ENCODE results near the gene RTP4.
"Not testable (repeated sequence)": the region's sequence is repeated elsewhere in the genome, so short reads cannot be mapped to it uniquely, and the experiment has no call there.

Gene RTP4

DNA sequence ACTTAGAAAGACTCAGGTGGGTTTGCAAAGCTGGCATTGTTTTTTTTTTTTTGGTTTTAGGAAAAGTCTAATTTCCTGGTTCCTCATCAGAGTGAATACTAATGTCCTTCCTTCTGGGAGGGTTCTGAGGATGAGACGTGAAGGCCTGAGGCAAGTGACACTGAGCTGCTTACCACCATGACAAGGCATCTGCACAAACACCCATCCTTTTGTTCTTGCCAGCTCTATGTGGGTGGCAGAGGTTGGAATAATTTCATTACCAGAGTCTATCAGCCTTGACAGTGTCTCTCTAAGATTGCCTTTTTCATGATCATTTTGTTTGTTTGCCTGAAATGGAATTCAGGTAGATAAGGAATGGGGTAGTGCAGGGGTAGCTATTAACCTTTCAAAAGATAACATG lies 17.1 kb downstream of the RTP4 start:
- TF ChIP-seq, protein P1, sequence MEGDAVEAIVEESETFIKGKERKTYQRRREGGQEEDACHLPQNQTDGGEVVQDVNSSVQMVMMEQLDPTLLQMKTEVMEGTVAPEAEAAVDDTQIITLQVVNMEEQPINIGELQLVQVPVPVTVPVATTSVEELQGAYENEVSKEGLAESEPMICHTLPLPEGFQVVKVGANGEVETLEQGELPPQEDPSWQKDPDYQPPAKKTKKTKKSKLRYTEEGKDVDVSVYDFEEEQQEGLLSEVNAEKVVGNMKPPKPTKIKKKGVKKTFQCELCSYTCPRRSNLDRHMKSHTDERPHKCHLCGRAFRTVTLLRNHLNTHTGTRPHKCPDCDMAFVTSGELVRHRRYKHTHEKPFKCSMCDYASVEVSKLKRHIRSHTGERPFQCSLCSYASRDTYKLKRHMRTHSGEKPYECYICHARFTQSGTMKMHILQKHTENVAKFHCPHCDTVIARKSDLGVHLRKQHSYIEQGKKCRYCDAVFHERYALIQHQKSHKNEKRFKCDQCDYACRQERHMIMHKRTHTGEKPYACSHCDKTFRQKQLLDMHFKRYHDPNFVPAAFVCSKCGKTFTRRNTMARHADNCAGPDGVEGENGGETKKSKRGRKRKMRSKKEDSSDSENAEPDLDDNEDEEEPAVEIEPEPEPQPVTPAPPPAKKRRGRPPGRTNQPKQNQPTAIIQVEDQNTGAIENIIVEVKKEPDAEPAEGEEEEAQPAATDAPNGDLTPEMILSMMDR (conservative IDR thresholded peaks at IDR 0.05; ENCODE audit: low read depth, low read length) = no peak
- no peak overlapping the region for H3K4me3 ChIP-seq (ENCODE audit: low read length)
- DNase-seq (ENCODE audit: low read depth) = no peak

DNA sequence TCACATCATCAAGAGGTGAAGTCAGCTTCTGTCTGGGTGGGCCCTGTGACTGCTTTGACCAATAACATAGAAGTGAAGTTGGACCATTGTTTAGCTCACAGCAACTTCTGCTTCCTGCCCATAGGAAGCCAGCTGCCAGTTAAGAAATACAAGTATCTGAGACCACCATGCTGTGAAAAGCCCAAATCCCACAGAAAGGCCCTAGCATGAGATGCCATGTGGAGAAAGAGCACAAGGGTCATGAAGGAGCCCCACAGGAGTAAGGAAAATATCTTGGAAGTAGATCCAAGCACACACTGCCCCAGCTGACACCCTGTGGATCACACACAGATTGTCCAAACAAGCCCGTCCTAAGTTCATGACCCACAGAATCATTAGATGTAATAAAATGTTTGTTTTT lies 28.5 kb downstream of the RTP4 start:
- H3K4me3 ChIP-seq (ENCODE audit: low read length) = no peak overlapping the region
- no peak for DNase-seq (ENCODE audit: low read depth)
- TF ChIP-seq, protein P1 (conservative IDR thresholded peaks at IDR 0.05; ENCODE audit: low read depth, low read length) = no peak

DNA sequence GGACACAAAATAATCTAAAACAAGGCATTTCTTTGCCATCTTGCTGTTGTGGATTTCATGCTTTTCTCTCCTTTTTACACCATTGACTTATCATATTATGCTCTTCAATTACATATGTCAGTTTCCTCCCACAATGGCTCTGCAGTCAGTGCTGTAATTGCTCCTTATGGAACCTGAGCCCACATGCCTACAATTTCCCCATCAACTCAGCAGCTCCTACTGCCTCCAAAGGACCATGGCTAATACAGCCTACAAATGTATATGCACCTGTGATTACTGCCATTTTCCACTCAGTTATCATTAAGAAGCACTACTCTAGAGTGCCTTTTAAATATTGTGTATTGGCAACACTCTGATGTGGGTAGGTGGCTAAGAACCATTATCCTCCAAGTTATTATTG lies 30.8 kb downstream of the RTP4 start:
- DNase-seq (ENCODE audit: low read depth) = no peak
- TF ChIP-seq, protein P1 (conservative IDR thresholded peaks at IDR 0.05; ENCODE audit: low read depth, low read length) = no peak
- H3K4me3 ChIP-seq (ENCODE audit: low read length) = no peak overlapping the region

DNA sequence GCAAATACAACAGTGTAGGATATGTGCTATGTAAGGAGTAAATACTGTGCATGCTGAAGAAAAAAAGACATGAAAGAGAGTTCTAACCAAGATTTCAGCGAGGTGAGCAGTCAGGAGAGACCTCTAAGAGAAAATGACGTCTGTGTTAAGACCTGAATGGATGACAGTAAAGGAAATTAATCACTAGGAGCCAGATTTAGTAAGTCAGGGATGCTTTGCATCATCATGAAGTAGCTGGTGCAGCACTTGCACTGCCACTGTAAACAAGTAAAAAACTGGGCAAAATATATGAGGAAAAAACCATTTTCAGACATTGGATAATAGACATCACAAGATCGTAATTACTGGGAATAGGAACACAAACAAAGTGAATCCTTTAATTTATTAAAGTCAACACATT lies 32.6 kb downstream of the RTP4 start:
- H3K4me3 ChIP-seq (ENCODE audit: low read length) = no peak overlapping the region

DNA sequence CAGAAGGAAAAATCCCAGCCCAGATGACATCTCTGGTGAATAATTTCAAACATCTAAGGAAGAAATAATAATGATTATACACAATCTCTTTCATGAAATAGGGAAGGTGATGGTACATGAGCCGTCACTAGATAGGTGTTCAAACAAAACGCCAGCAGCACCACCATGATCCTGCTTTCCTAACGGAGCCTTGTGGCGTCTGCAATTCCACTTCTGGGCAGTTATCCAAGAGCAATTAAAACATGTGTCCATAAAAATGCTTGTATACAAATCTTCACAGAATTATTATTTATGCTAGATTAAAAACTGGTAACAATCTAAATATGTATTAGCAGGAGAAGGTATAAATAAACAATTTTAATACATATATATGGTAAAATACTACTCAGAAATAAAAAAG lies 33.7 kb downstream of the RTP4 start:
- H3K4me3 ChIP-seq (ENCODE audit: low read length) = no peak overlapping the region
- no peak for DNase-seq (ENCODE audit: low read depth)
- TF ChIP-seq, protein P1 (conservative IDR thresholded peaks at IDR 0.05; ENCODE audit: low read depth, low read length) = no peak

More for the DNA sequence above, 32.6 kb downstream of the RTP4 start:
- no peak for DNase-seq (ENCODE audit: low read depth)
- TF ChIP-seq, protein P1 (conservative IDR thresholded peaks at IDR 0.05; ENCODE audit: low read depth, low read length) = no peak

DNA sequence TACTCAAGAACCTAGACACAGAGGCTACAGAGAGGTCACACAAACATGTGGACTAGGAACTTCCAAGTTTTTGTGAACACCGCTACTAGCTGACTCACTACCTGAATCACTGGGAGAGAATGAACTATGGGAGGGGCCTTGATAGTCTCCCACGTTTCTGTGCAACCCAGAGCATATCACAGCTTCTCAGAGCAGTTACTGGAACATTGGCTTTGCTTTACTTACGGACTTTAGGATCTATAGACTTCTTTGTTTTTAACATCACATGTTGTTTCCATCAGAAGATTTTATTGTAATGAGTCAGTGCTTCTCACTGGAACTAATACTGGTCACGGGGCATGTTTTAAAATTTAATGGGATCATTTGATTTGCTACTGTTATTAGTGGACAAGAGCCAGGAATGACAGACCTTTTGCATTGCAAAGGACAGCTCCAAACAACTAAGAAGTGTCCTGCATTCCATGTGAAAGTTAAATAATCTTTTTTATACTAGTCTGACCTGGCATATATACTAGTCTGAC lies 35.6 kb downstream of the RTP4 start:
- no peak overlapping the region for H3K4me3 ChIP-seq (ENCODE audit: low read length)
- peak; percentile 100 for DNase-seq (ENCODE audit: low read depth)
- TF ChIP-seq, protein P1 (conservative IDR thresholded peaks at IDR 0.05; ENCODE audit: low read depth, low read length) = no peak

DNA sequence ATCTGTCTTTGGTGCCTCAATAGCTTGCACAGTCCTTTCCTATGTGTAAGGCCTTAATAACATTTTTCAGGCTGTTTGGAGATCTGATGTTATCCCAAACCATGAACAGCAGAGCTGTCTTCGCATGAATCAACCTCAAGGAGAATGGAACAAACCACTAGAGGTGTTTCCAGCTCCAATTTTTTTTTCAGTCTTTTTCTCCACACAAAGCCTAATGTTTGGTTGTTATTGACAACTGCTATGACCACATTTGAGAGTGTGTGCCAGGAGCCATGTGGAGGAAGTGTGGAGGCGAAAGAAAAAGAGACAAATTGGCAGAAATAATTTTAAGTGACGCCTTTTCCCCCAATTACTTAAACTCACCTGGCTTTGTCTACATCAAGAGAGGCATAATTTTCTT lies 38.7 kb downstream of the RTP4 start:
- TF ChIP-seq, protein P1 (conservative IDR thresholded peaks at IDR 0.05; ENCODE audit: low read depth, low read length) = no peak
- no peak for DNase-seq (ENCODE audit: low read depth)
- no peak overlapping the region for H3K4me3 ChIP-seq (ENCODE audit: low read length)

DNA sequence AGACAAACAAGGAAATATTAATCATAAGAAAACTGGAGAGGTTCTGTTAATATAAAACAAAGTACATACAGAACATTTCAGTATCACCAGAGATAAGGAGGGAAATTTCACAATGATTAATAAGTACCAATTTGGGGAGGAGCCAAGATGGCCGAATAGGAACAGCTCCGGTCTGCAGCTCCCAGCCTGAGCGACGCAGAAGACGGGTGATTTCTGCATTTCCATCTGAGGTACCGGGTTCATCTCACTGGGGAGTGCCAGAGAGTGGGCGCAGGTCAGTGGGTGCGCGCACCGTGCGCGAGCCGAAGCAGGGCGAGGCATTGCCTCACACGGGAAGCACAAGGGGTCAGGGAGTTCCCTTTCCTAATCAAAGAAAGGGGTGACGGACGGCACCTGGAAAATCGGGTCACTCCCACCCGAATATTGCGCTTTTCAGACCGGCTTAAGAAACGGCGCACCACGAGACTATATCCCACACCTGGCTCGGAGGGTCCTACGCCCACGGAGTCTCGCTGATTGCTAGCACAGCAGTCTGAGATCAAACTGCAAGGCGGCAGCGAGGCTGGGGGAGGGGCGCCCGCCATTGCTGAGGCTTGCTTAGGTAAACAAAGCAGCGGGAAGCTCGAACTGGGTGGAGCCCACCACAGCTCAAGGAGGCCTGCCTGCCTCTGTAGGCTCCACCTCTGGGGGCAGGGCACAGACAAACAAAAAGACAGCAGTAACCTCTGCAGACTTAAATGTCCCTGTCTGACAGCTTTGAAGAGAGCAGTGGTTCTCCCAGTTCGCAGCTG lies 44.0 kb downstream of the RTP4 start:
- not testable (repeated sequence) for DNase-seq (ENCODE audit: low read depth); H3K4me3 ChIP-seq (ENCODE audit: low read length)

All from retinal pigment epithelial cell (primary cell).